IPS DF 19.7 (cell line): ENCODE measurements around the gene SYT9.
"Not testable (repeated sequence)": the region's sequence is repeated elsewhere in the genome, so short reads cannot be mapped to it uniquely, and the experiment has no call there.

ENCODE experiments used
- DNase-seq: peaks from one replicate; pipeline ENCODE4 v3.0.0-alpha.2; 2013; ENCODE audit warnings: low read depth, low spot score

Gene SYT9

GRCh38 chr11:7275133-7275532 is 23.4 kb downstream of the SYT9 start:
- no peak for DNase-seq

- DNase-seq = no peak
Measured at GRCh38 chr11:7278314-7278917, 26.7 kb downstream of the SYT9 start.

- DNase-seq = no peak
Measured at GRCh38 chr11:7279676-7280075, 28.0 kb downstream of the SYT9 start.

- DNase-seq = no peak
Measured at GRCh38 chr11:7281079-7281478, 29.4 kb downstream of the SYT9 start.

- DNase-seq = no peak
Measured at GRCh38 chr11:7281809-7282208, 30.1 kb downstream of the SYT9 start.

GRCh38 chr11:7286178-7286577 is 34.5 kb downstream of the SYT9 start:
- DNase-seq = no peak

- DNase-seq = no peak
Measured at GRCh38 chr11:7291100-7291829, 39.6 kb downstream of the SYT9 start.

GRCh38 chr11:7292922-7293321 is 41.2 kb downstream of the SYT9 start:
- no peak for DNase-seq

GRCh38 chr11:7299393-7299792 is 47.7 kb downstream of the SYT9 start:
- DNase-seq = no peak

GRCh38 chr11:7300281-7300680 is 48.6 kb downstream of the SYT9 start:
- no peak for DNase-seq

GRCh38 chr11:7303146-7303545 is 51.4 kb downstream of the SYT9 start:
- DNase-seq = no peak

GRCh38 chr11:7306900-7307299 is 55.2 kb downstream of the SYT9 start:
- DNase-seq = no peak

- no peak for DNase-seq
Measured at GRCh38 chr11:7307836-7308235, 56.1 kb downstream of the SYT9 start.

- DNase-seq = no peak
Measured at GRCh38 chr11:7311903-7312302, 60.2 kb downstream of the SYT9 start.

- DNase-seq = no peak
Measured at GRCh38 chr11:7314811-7315604, 63.3 kb downstream of the SYT9 start.

- no peak for DNase-seq
Measured at GRCh38 chr11:7319501-7319900, 67.8 kb downstream of the SYT9 start.

- DNase-seq = no peak
Measured at GRCh38 chr11:7320306-7320705, 68.6 kb downstream of the SYT9 start.

- DNase-seq = no peak
Measured at GRCh38 chr11:7321473-7322450, 70.1 kb downstream of the SYT9 start.

GRCh38 chr11:7332451-7332850 is 80.7 kb downstream of the SYT9 start:
- no peak for DNase-seq

- DNase-seq = no peak
Measured at GRCh38 chr11:7332962-7333361, 81.3 kb downstream of the SYT9 start.

- not testable (repeated sequence) for DNase-seq
Measured at GRCh38 chr11:7335442-7335841, 83.7 kb downstream of the SYT9 start.

- DNase-seq = no peak
Measured at GRCh38 chr11:7341551-7341950, 89.8 kb downstream of the SYT9 start.
